Left lung (tissue), 10 donors: ENCODE measurements around the gene CYB5R3. TPM values are rescaled to one million over a fixed set of nuclear protein-coding genes. Genes with fewer than 3 reads are reported as not detected.
"Not testable (repeated sequence)": the region's sequence is repeated elsewhere in the genome, so short reads cannot be mapped to it uniquely, and the experiment has no call there.

Source experiments
- ATAC-seq: fragments of 200-7000 bp; cut with Tn5 transposase; one replicate; pipeline ENCODE4 v1.9.1; 2020; ENCODE audit warnings: moderate library complexity
- DNase-seq, 4 donors: peaks; one replicate each; pipeline ENCODE4 v3.0.0-alpha.2; 2013 to 2020
- H3K27ac ChIP-seq, 2 donors: fragments of 200-600 bp; sonication (generic) in 1 of 2; one replicate each; pipeline versions ENCODE4 v1.5.0 to v1.8.0; 2020 to 2021
- H3K27me3 ChIP-seq, 2 donors: fragments of 200-600 bp; sonication (generic) in 1 of 2; one replicate each; pipeline versions ENCODE4 v1.5.0 to v1.8.0; 2020 to 2021
- H3K36me3 ChIP-seq, 2 donors: fragments of 200-600 bp; sonication (generic) in 1 of 2; one replicate each; pipeline versions ENCODE4 v1.5.0 to v1.8.0; 2020 to 2021
- H3K4me1 ChIP-seq, 2 donors: fragments of 200-600 bp; one replicate each; pipeline ENCODE4 v1.8.0; 2021
- H3K4me3 ChIP-seq, 2 donors: fragments of 200-600 bp; sonication (generic) in 1 of 2; one replicate each; pipeline versions ENCODE4 v1.5.0 to v1.8.0; 2020 to 2021; ENCODE audit warnings: mild to moderate bottlenecking in 1 of 2
- H3K9me3 ChIP-seq, 2 donors: fragments of 200-600 bp; sonication (generic) in 1 of 2; one replicate each; pipeline versions ENCODE4 v1.5.0 to v1.8.0; 2020 to 2021
- intact Hi-C, 2 donors: fragments of 100-400 bp; cut with DNase I; formaldehyde crosslinking; loops; one replicate each; pipeline versions ENCODE4 v1.11.2 to v1.14.2; 2022
- polyA plus RNA-seq, 6 donors: library from polyadenylated mRNA; unstranded; fragments of 120-200 nt; gene quantifications; one replicate each; pipeline ENCODE4 v1.2.1, GENCODE V29; 2013; ENCODE audit not compliant: insufficient read length in 6 of 6
- total RNA-seq, 2 donors: library from RNA; stranded (reverse); fragmentation: NEBNext Ultra II Directional; extraction: Animal tissue kit (Norgen Biotek cat#: 25700); gene quantifications; one replicate each; pipeline ENCODE4 v1.2.1, GENCODE V29; 2021
- TF ChIP-seq, protein P1 (sequence below), 2 donors: fragments of 200-600 bp; sonication (generic) in 1 of 2; IDR thresholded peaks; one replicate each; pipeline versions ENCODE4 v1.5.0 to v1.8.0; 2021; ENCODE audit warnings: antibody characterized with exemption in 2 of 2
- donor health status: DM: no; HTN: yes; CAD: no.
- donor health status: DM: no; HTN: no; CAD: no.

CYB5R3 gene
- total and polyA plus RNA-seq, 8 donors = 116 to 265 (median 150) TPM

DNA sequence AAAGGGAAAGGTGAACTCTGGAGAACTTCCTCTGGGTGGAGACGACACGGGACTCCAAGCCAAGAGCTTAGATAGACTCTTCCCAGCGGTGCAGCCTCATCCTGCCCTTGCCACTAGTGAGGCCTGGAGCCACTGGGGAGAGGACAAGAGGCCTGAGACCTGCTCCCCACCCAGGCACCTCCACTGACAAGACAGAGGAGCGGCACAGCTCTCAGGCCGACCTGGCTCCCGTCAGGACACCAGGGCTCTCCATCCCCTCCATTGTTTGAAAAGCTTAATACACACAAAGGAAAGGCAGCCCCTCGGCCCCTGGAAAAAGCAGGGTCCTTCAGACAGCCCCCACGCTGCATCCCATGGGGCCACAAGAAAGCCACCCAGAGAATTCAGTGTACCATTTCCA is 64.1 kb downstream of the CYB5R3 start:
- Histone ChIP-seq H3K36me3 (peaks cover 0 to 76% of the 10 kb centered on the region in 2 donors), H3K27ac (no peak overlapping the region), H3K9me3 (no peaks in the 10 kb centered on the region), H3K4me3 (no peak overlapping the region), H3K27me3 (no peaks in the 10 kb centered on the region), H3K4me1 (peaks cover 3 to 33% of the 10 kb centered on the region in 2 donors)
- TF ChIP-seq, protein P1, sequence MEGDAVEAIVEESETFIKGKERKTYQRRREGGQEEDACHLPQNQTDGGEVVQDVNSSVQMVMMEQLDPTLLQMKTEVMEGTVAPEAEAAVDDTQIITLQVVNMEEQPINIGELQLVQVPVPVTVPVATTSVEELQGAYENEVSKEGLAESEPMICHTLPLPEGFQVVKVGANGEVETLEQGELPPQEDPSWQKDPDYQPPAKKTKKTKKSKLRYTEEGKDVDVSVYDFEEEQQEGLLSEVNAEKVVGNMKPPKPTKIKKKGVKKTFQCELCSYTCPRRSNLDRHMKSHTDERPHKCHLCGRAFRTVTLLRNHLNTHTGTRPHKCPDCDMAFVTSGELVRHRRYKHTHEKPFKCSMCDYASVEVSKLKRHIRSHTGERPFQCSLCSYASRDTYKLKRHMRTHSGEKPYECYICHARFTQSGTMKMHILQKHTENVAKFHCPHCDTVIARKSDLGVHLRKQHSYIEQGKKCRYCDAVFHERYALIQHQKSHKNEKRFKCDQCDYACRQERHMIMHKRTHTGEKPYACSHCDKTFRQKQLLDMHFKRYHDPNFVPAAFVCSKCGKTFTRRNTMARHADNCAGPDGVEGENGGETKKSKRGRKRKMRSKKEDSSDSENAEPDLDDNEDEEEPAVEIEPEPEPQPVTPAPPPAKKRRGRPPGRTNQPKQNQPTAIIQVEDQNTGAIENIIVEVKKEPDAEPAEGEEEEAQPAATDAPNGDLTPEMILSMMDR (IDR thresholded peaks at IDR 0.05) = no peak
- intact Hi-C loops = no loop called here
- DNase-seq (no peak), ATAC-seq (no peak)

DNA sequence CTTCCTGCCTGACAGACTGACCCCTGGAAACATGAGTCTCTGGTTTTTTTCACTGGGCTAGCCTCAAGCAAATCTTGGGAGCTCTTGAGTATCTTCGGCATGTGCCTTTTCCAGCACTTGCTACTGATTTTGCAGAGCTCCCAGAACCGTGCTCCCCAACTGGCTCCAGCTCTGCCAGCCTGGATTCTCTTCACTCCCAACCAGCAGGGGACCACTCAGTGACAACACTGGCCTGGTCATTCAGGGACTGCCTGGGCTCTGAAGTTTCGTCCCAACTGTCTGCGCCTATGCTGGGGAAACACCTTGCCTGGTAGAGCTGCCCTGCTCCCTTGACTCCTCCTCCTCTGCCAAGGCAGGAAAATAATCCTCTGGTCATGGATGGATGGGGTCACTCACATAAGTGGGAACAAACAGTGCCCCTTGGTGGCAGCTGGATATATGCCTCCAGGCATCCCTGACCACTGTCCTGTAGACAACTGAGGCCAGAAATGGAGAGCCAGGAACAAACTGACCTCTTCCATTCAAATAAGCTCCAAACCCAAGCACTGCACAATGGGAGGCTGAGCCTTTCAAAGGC is 64.7 kb downstream of the CYB5R3 start:
- peaks cover 0 to 75% of the 10 kb centered on the region in 2 donors for H3K36me3 ChIP-seq

DNA sequence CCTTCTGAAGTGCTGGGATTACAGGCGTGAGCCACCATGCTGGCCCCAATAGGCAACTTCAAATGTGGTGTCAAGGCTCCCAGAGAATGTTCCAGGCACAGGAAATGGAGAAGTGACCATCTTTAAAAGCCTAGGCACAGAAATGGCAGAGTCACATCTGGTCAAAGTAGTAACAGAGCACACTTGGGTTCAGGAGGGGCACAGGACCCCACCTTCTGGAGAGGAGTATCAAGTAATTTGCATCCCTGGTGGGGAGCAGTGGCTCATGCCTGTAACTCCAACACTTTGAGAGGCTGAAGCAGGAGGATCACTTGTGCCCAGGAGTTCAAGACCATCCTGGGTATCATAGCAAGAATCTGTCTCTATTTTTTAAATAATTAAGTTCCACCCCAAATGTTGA is 66.2 kb downstream of the CYB5R3 start:
- Histone ChIP-seq H3K36me3 (peaks cover 0 to 74% of the 10 kb centered on the region in 2 donors), H3K27ac (no peak overlapping the region), H3K4me3 (no peak overlapping the region), H3K4me1 (peaks cover 3 to 33% of the 10 kb centered on the region in 2 donors), H3K9me3 (no peaks in the 10 kb centered on the region), H3K27me3 (no peaks in the 10 kb centered on the region)
- TF ChIP-seq, protein P1 (IDR thresholded peaks at IDR 0.05) = no peak
- ATAC-seq (no peak), DNase-seq (no peak)
- intact Hi-C loops = no loop called here

More for the DNA sequence above, 64.7 kb downstream of the CYB5R3 start:
- Histone ChIP-seq H3K27me3 (no peaks in the 10 kb centered on the region), H3K4me3 (no peak overlapping the region), H3K9me3 (no peaks in the 10 kb centered on the region), H3K27ac (no peak overlapping the region), H3K4me1 (peaks cover 3 to 33% of the 10 kb centered on the region in 2 donors)
- DNase-seq (no peak), ATAC-seq (no peak)
- intact Hi-C loops = no loop called here
- TF ChIP-seq, protein P1 (IDR thresholded peaks at IDR 0.05) = no peak

DNA sequence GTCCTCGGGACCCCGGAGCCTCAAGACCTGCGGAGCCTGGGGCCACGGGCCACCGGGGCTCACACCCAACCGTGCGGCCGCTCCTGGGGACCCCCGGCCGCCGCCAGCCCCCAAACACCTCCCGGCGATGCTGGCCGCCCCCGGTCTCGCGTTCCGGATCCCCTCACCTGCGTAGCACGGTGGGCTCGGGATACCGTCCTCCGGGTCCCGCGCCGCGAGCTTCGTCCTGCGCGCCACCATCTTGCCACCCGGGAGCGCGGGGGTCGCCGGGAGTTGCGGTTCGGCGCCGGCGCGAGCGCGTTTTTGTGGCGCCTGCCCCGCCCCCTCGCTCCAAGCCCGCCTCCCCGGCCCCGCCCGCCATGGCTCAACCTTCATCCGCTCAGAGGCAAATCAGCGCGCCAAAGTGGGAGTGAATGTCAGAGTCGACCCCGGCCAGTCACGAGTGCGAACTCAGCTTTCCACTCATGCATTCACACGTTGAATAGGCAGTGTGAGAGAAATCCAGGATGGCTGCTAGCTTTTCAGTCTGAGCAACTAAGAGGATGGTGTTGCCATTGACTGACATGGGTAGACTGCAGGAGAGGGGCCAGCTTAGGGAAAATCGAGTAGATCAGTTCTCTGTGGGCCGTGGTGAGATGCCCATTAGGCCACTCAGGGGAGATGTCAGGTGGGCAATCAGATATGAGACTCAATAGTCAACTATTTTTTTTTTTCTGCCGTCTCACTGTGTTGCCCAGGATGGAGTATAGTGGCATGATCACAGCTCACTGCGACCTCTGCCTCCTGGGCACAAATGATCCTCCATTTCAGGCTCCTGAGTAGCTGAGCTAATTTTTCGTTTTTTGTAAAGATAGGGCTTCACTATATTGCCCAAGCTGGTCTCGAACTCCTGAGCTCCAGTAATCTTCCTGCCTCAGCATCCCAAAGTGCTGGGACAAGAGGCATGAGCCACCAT is 67.2 kb downstream of the CYB5R3 start:
- ATAC-seq = peak; percentile 96
- peak; percentile 74 to 93 (median 80) for DNase-seq
- Histone ChIP-seq H3K36me3 (peaks cover 0 to 74% of the 10 kb centered on the region in 2 donors), H3K4me1 (peaks cover 3 to 26% of the 10 kb centered on the region in 2 donors), H3K27me3 (no peaks in the 10 kb centered on the region), H3K9me3 (no peaks in the 10 kb centered on the region), H3K27ac (no peak overlapping the region), H3K4me3 (peak overlapping the region; percentile 75 to 81)
- TF ChIP-seq, protein P1 (IDR thresholded peaks at IDR 0.05) = no peak
- intact Hi-C loops = no loop called here

DNA sequence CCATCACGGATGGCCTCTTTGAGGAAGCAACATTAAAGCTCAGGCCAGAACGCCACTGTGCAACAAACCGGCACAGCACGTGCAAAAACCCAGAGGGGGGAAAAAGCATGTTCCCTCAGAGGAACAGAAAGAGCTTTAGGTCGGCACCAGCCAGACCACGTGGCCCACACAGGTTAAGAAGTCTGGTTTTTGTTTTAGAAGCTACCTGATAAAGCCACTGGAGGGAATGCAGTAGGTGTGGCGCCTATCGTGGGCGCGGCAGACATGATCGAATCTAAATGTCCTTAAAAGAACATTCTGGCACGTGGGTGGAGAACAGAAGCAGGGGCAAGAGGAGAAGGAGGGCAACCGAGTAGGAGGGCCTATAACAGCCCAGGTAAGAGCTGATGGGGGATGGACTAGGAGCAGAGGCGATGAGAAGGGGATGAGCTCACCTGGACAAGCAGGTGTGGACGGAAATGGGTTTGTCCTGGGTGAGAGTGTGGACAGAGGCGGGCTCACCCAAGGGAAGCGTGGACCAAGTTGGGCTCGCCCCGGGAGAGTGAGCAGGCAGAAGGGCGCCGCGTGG is 67.9 kb downstream of the CYB5R3 start:
- H3K27ac ChIP-seq, H3K27me3 ChIP-seq, DNase-seq, H3K9me3 ChIP-seq, intact Hi-C loops: not testable (repeated sequence)
- H3K4me1 ChIP-seq = peaks cover 3 to 18% of the 10 kb centered on the region in 2 donors
- peak; percentile 44 for ATAC-seq
- peak overlapping the region; percentile 75 to 81 for H3K4me3 ChIP-seq
- peaks cover 0 to 70% of the 10 kb centered on the region in 2 donors for H3K36me3 ChIP-seq

DNA sequence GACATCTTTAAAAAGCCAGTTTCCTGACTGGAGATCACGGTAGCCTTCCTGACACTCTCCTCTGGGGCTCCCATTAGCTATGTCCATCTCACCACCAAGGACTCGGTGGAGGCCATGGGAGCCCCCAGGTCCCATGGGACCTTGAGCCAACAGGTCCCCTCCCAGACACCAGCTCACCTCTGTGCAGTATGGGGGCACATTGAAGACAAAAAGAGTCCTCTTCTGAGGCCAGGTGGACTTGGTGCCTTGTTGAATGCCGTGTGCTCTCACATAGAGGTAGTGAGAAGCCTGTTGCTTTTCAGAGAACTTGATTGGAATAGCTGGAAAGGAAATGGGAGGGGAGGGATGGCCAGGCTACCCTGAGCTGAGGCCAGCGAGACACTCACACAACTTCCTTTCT is 69.2 kb downstream of the CYB5R3 start:
- H3K4me1 ChIP-seq = peaks cover 3 to 15% of the 10 kb centered on the region in 2 donors
- H3K4me3 ChIP-seq, H3K27me3 ChIP-seq, H3K9me3 ChIP-seq, DNase-seq, intact Hi-C loops, H3K27ac ChIP-seq, ATAC-seq: not testable (repeated sequence)
- H3K36me3 ChIP-seq = peaks cover 0 to 67% of the 10 kb centered on the region in 2 donors
